Naive thymus-derived CD4-positive, alpha-beta T cell (primary cell): Measurements from ENCODE around the gene ABCG4. TPM values are rescaled to one million over a fixed set of nuclear protein-coding genes. Genes with fewer than 3 reads are reported as not detected.
"Not testable (repeated sequence)": the region's sequence is repeated elsewhere in the genome, so short reads cannot be mapped to it uniquely, and the experiment has no call there.

Experiments
- ATAC-seq: fragments of 150-1000 bp; cut with Tn5 transposase; 2 replicates; pipeline ENCODE4 v1.10.0; 2021; ENCODE audit warnings: mild to moderate bottlenecking, moderate library complexity
- CTCF ChIA-PET: fragments of 350-600 bp; sonication (Branson Sonifier 250); formaldehyde crosslinking; loops from one replicate; lab custom pipeline; 2021; ENCODE audit warnings: antibody characterized with exemption; lab: Charles Lee
- POLR2A ChIA-PET: fragments of 350-600 bp; sonication (Branson Sonifier 250); formaldehyde crosslinking; loops from one replicate; lab custom pipeline; 2021; ENCODE audit warnings: antibody characterized with exemption, inconsistent platforms; lab: Charles Lee
- DNase-seq, 9 donors: peaks; one replicate each; pipeline versions ENCODE4 v3.0.0 to v3.0.0-alpha.2; 2020 to 2022; ENCODE audit warnings: mixed read lengths in 1 of 9
- H3K27ac ChIP-seq: one replicate; pipeline ENCODE4 v1.7.0; 2013; ENCODE audit warnings: mild to moderate bottlenecking, low read depth, low read length, moderate library complexity
- H3K27me3 ChIP-seq, 2 donors: one replicate each; pipeline ENCODE4 v1.7.0; 2013; ENCODE audit warnings: low read length in 2 of 2, mild to moderate bottlenecking in 2 of 2, moderate library complexity in 2 of 2; ENCODE audit not compliant: control insufficient read depth in 2 of 2, insufficient read depth in 2 of 2
- H3K36me3 ChIP-seq, 3 experiments: 1 replicate in 2 of 3; 2 replicates in 1 of 3; pipeline ENCODE4 v1.7.0; 2013; ENCODE audit warnings: low read length in 3 of 3, mild to moderate bottlenecking in 3 of 3, moderate library complexity in 1 of 3; ENCODE audit not compliant: insufficient read depth in 3 of 3, control insufficient read depth in 2 of 3
- H3K4me1 ChIP-seq, 2 donors: one replicate each; pipeline ENCODE4 v1.7.0; 2013; ENCODE audit warnings: low read length in 2 of 2, mild to moderate bottlenecking in 2 of 2, moderate library complexity in 1 of 2; ENCODE audit not compliant: control insufficient read depth in 2 of 2, insufficient read depth in 2 of 2
- H3K4me3 ChIP-seq: 2 replicates; pipeline ENCODE4 v1.7.0; 2013; ENCODE audit warnings: mild to moderate bottlenecking, low read length
- H3K9me3 ChIP-seq, 3 experiments: 1 replicate in 2 of 3; 2 replicates in 1 of 3; pipeline ENCODE4 v1.7.0; 2013; ENCODE audit warnings: low read length in 3 of 3; ENCODE audit not compliant: control insufficient read depth in 2 of 3
- H3K27ac Mint-ChIP-seq, 9 donors: one replicate each; pipeline ENCODE4 v1.8.0; 2020 to 2022; ENCODE audit warnings: mixed read lengths in 9 of 9, mild to moderate bottlenecking in 8 of 9, moderate library complexity in 5 of 9, inconsistent platforms in 2 of 9
- H3K27me3 Mint-ChIP-seq, 5 donors: one replicate each; pipeline ENCODE4 v1.8.0; 2021 to 2022; ENCODE audit warnings: mixed read lengths in 5 of 5, mild to moderate bottlenecking in 1 of 5
- H3K36me3 Mint-ChIP-seq, 5 donors: one replicate each; pipeline ENCODE4 v1.8.0; 2020 to 2022; ENCODE audit warnings: mixed read lengths in 5 of 5, mild to moderate bottlenecking in 3 of 5, inconsistent platforms in 1 of 5
- H3K4me1 Mint-ChIP-seq, 7 donors: one replicate each; pipeline ENCODE4 v1.8.0; 2020 to 2022; ENCODE audit warnings: mixed read lengths in 7 of 7, mild to moderate bottlenecking in 3 of 7, inconsistent platforms in 1 of 7
- H3K4me3 Mint-ChIP-seq, 10 donors: one replicate each; pipeline ENCODE4 v1.8.0; 2020 to 2022; ENCODE audit warnings: mild to moderate bottlenecking in 10 of 10, mixed read lengths in 10 of 10, moderate library complexity in 6 of 10, inconsistent platforms in 2 of 10
- H3K9me3 Mint-ChIP-seq, 11 donors: one replicate each; pipeline ENCODE4 v1.8.0; 2020 to 2022; ENCODE audit warnings: mixed read lengths in 11 of 11, mild to moderate bottlenecking in 4 of 11, inconsistent platforms in 1 of 11, moderate library complexity in 1 of 11
- intact Hi-C, 2 donors: fragments of 100-400 bp; cut with micrococcal nuclease; formaldehyde crosslinking; loops; one replicate each; pipeline ENCODE4 v1.15.1; 2023
- polyA plus RNA-seq, 2 donors: library from polyadenylated mRNA; unstranded; fragments of 300-500 nt; fragmentation: Illumina TruSeq; gene quantifications; one replicate each; pipeline ENCODE4 v1.2.3, GENCODE V29; 2021
- total RNA-seq, 6 experiments: library from RNA in 5 of 6; stranded (reverse) in 5 of 6; gene quantifications; 1 replicate in 5 of 6; 2 replicates in 1 of 6; pipeline ENCODE4 v1.2.3 and lab custom pipeline; 2021 to 2026

The ABCG4 gene
- total and polyA plus RNA-seq, 7 experiments from 2014 or later: 0.13 TPM; not detected in 6

DNA sequence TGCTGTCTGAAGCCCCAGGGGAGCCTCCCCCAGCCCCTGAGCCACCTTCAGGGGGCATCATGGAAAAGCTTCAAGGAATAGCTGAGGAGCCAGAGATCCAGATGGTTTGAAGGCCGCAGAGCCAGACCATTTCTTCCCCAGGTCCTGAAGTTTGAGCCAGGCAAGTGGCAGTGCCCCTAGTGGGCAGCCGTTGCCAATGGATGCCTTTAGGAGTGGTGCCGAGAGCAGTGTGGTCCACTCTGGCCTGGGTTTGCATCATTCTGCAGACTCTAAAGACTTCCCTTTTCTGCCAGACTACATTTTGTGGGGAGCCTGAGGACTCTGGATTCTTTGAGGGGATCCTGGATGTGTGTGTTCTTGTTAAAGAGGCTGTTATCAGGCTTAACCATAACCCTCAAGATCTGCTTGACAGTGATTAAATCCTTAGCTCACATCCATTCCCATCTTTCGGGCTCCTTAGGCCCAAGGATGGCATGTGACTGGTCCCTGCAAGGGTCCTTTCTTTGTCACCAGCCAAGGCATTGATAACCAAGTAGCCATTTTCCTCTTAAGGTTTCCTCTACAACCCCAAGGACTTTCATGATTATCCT lies 14.4 kb upstream of the ABCG4 start:
- Histone ChIP-seq H3K36me3 (peaks cover 19 to 50% (median 26%) of the 10 kb centered on the region in 3 experiments), H3K27ac (no peak overlapping the region), H3K27me3 (no peaks in the 10 kb centered on the region), H3K4me3 (no peak overlapping the region), H3K4me1 (no peaks in the 10 kb centered on the region), H3K9me3 (no peaks in the 10 kb centered on the region)
- peak; percentile 82 for ATAC-seq
- DNase-seq: no peak
- no peaks in the 10 kb centered on the region for H3K9me3 Mint-ChIP-seq
- ChIA-PET POLR2A (interaction anchor here (1.1 to 1.9 kb wide), 2 partner anchors 12 to 39 kb away, joined by 3 to 7 read pairs; partner anchors contain the start of gene HINFP), CTCF (interaction anchor here (0.7 kb wide), 1 partner anchor 11 kb away, joined by 4 read pairs; no protein-coding TSS in a partner anchor)
- H3K27me3 Mint-ChIP-seq: peaks cover 0 to 10% (median 0%) of the 10 kb centered on the region in 5 donors
- H3K27ac Mint-ChIP-seq: peak overlapping the region in 1 of 9 donors; percentile 20
- intact Hi-C loops: no loop called here
- peaks cover 0 to 21% (median 6%) of the 10 kb centered on the region in 7 donors for H3K4me1 Mint-ChIP-seq
- peaks cover 13 to 37% (median 14%) of the 10 kb centered on the region in 5 donors for H3K36me3 Mint-ChIP-seq
- H3K4me3 Mint-ChIP-seq: no peak overlapping the region

DNA sequence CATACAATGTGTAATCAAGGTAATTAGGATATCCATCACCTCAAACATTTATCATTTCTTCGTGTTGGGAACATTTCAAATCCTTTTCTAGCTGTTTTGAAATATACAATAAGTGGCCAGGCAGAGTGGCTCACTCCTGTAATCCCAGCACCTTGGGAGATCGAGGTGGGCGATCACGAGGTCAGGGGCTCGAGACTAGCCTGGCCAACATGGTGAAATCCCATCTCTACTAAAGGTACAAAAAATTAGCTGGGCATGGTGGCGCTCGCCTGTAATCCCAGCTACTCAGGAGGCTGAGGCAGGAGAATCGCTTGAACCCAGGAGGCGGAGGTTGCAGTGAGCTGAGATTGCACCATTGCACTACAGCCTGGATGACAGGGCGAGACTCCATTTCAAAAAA lies 9.6 kb upstream of the ABCG4 start:
- H3K36me3 ChIP-seq, H3K4me3 Mint-ChIP-seq, H3K36me3 Mint-ChIP-seq, H3K4me3 ChIP-seq, H3K9me3 Mint-ChIP-seq, POLR2A ChIA-PET, DNase-seq, ATAC-seq, intact Hi-C loops, H3K4me1 ChIP-seq, H3K9me3 ChIP-seq, H3K27ac ChIP-seq, H3K27me3 ChIP-seq, H3K27ac Mint-ChIP-seq: not testable (repeated sequence)
- Mint-ChIP-seq H3K27me3 (peaks cover 6 to 24% (median 9%) of the 10 kb centered on the region in 5 donors), H3K4me1 (peaks cover 0 to 14% (median 0%) of the 10 kb centered on the region in 7 donors)
- CTCF ChIA-PET: interaction anchor here (0.5 to 1.2 kb wide), 2 partner anchors 58 to 93 kb away, joined by 3 read pairs; no protein-coding TSS in a partner anchor

DNA sequence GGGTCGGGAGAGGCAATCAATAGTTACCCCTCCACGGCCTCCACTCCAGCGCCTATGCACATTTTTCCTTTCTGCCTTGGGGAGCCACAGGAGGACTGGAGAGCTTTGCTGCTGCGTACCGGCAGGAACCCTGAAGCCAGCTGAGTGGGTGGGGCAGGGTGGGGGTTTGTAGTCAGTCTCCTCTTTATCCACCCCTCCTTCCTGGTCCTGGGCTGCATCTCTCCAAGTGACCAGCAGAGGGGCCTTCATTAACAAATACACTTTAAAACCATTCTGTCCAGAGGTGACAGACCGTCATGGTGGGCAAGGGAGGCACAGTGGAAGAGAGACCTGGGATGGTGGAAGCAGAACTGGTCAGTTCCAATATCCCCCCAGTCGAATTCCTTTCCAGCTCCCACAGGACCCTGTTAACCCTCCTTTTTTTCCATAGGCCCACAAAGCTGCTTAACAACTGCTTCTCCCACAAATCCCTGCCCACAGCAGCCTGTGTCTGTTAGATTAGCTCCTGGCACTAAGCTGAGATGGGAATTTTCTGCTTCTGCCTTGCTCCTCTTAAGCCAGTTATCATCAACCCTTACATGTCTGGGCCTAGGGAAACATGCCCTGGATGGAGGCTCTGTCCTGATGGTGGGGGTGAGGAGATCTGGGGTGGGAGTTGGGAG lies 3.9 kb upstream of the ABCG4 start:
- Mint-ChIP-seq H3K36me3 (peaks cover 0 to 6% (median 0%) of the 10 kb centered on the region in 5 donors), H3K9me3 (peaks cover 0 to 2% (median 0%) of the 10 kb centered on the region in 11 donors), H3K27ac (peak overlapping the region in 1 of 9 donors; percentile 59), H3K27me3 (peaks cover 31 to 51% (median 36%) of the 10 kb centered on the region in 5 donors), H3K4me3 (no peak overlapping the region), H3K4me1 (peaks cover 5 to 18% (median 13%) of the 10 kb centered on the region in 7 donors)
- Histone ChIP-seq H3K27me3 (no peaks in the 10 kb centered on the region), H3K36me3 (no peaks in the 10 kb centered on the region), H3K9me3 (no peaks in the 10 kb centered on the region), H3K4me1 (peaks cover 0 to 11% of the 10 kb centered on the region in 2 donors), H3K4me3 (no peak overlapping the region), H3K27ac (no peak overlapping the region)
- intact Hi-C loops: loop anchor here in 1 of 2 donors (1.0 to 5.0 kb wide), 2 partner anchors 52 to 178 kb away; no protein-coding TSS in a partner anchor
- CTCF ChIA-PET: interaction anchor here (0.7 kb wide), 1 partner anchor 72 kb away, joined by 3 read pairs; no protein-coding TSS in a partner anchor
- POLR2A ChIA-PET: no interaction called here
- DNase-seq (no peak), ATAC-seq (peak; percentile 80)

DNA sequence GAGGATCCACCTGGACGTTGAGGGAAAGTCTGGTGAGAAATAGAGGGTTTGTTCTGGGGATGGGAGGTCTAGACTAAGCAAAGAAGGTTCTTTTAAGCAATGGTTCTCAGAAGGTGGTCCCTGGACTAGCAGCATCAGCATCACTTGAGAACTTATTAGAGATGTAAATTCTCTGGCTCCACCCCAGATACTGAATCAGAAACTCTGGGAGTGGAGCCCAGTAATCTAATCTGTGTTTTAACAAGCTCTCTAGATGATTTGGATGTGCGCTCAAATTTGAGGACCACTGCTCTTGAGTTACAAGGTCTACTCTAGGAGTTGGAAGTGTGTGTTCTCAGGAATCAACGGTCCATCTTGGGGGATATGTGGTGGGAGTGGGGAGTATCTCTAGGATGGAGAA lies 3.3 kb upstream of the ABCG4 start:
- ChIA-PET POLR2A (no interaction called here), CTCF (interaction anchor here (0.7 kb wide), 1 partner anchor 71 kb away, joined by 3 read pairs; no protein-coding TSS in a partner anchor)
- Histone ChIP-seq H3K36me3 (no peaks in the 10 kb centered on the region), H3K9me3 (no peaks in the 10 kb centered on the region), H3K4me3 (no peak overlapping the region), H3K4me1 (peaks cover 0 to 11% of the 10 kb centered on the region in 2 donors), H3K27me3 (no peaks in the 10 kb centered on the region), H3K27ac (no peak overlapping the region)
- Mint-ChIP-seq H3K27ac (peak overlapping the region in 1 of 9 donors; percentile 59), H3K27me3 (peaks cover 31 to 57% (median 36%) of the 10 kb centered on the region in 5 donors), H3K9me3 (peaks cover 0 to 2% (median 0%) of the 10 kb centered on the region in 11 donors), H3K36me3 (peaks cover 0 to 6% (median 0%) of the 10 kb centered on the region in 5 donors), H3K4me1 (peaks cover 5 to 18% (median 13%) of the 10 kb centered on the region in 7 donors), H3K4me3 (no peak overlapping the region)
- DNase-seq (no peak), ATAC-seq (no peak)
- intact Hi-C loops: loop anchor here in 1 of 2 donors (1.0 to 5.0 kb wide), 2 partner anchors 52 to 178 kb away; no protein-coding TSS in a partner anchor

DNA sequence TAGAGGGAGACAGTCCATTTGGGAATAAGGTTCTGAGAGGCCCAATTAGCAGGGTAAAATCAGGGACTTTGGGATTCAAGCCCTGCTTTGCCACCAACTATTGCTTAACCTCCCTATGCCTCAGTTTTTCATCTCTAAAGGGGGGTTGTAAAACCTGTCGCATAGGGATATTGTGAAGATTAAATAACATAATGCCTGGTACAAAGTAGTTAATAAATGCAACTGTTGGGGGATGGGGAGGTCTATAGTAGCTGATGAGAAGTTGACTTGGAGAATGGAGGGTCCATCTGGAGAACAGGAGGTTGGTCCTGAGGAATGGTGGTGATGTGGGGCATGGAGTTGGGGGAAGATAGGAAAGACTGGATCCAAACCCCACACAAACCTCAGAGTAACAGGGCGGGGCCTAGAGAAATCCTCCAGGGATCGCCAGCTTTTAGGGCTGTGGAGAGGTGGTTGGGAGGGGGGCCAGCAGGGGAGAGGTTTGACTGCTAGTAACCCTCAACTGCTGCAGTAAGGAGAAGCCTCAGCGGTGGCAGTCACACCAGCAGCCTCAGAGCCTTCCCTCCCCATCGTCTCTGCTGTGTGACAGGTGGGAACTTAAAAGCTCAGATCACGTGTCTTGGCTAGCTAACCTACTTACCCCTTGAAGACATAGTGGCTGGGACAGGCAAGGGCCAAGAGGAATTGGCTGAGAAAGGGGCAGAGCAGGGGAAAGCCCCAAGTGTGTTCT lies 1.1 kb upstream of the ABCG4 start:
- CTCF ChIA-PET: no interaction called here
- Histone ChIP-seq H3K27ac (no peak overlapping the region), H3K27me3 (no peaks in the 10 kb centered on the region), H3K4me1 (peaks cover 0 to 11% of the 10 kb centered on the region in 2 donors), H3K9me3 (no peaks in the 10 kb centered on the region), H3K36me3 (no peaks in the 10 kb centered on the region), H3K4me3 (no peak overlapping the region)
- Mint-ChIP-seq H3K27ac (peak overlapping the region in 1 of 9 donors; percentile 25), H3K4me1 (peaks cover 5 to 26% (median 17%) of the 10 kb centered on the region in 7 donors), H3K27me3 (peaks cover 31 to 68% (median 37%) of the 10 kb centered on the region in 5 donors), H3K9me3 (peaks cover 0 to 2% (median 0%) of the 10 kb centered on the region in 11 donors), H3K4me3 (peak overlapping the region; percentile 76 to 86 (median 79)), H3K36me3 (peaks cover 0 to 6% (median 0%) of the 10 kb centered on the region in 5 donors)
- intact Hi-C loops: loop anchor here (2.0 to 5.0 kb wide), 5 partner anchors 21 to 53 kb away; partner anchors contain the start of genes HINFP (in 1 of the 2) and NLRX1 (in 1 of the 2)
- POLR2A ChIA-PET: interaction anchor here (0.6 to 1.1 kb wide), 3 partner anchors 9 to 119 kb away, joined by 3 to 4 read pairs (median 3); no protein-coding TSS in a partner anchor
- DNase-seq (peak in 3 of 9 donors; percentile 12 to 25 (median 18)), ATAC-seq (no peak)

DNA sequence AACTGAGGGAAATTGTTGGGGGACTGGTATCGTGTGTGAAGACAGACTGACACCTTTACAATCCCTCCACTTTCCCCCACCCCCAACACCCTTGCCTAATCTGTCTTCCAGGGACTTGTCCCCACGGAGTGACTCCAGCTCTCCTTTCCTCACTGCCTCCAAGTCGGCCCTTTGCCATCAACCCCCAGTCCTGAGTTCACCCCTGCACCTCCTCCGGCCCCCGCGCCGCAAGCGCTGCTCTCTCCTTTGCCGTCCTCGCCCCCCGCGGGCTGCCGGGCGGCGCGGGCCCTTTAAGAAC lies 183 bp upstream of the ABCG4 start:
- DNase-seq (peak in 1 of 9 donors; percentile 16), ATAC-seq (no peak)
- Mint-ChIP-seq H3K4me3 (peak overlapping the region; percentile 76 to 86 (median 79)), H3K27me3 (peaks cover 26 to 71% (median 31%) of the 10 kb centered on the region in 5 donors), H3K4me1 (peaks cover 2 to 26% (median 17%) of the 10 kb centered on the region in 7 donors), H3K36me3 (peaks cover 0 to under 1% (median 0%) of the 10 kb centered on the region in 5 donors), H3K27ac (no peak overlapping the region), H3K9me3 (no peaks in the 10 kb centered on the region)
- Histone ChIP-seq H3K27ac (no peak overlapping the region), H3K36me3 (no peaks in the 10 kb centered on the region), H3K4me1 (peaks cover 0 to 11% of the 10 kb centered on the region in 2 donors), H3K9me3 (no peaks in the 10 kb centered on the region), H3K4me3 (peak overlapping the region; percentile 52), H3K27me3 (no peaks in the 10 kb centered on the region)
- intact Hi-C loops: loop anchor here (1.0 to 5.0 kb wide), 7 partner anchors 20 to 54 kb away; partner anchors contain the start of genes C2CD2L (in 1 of the 2), HINFP (in 1 of the 2) and NLRX1 (in 1 of the 2)
- POLR2A ChIA-PET: interaction anchor here (0.7 to 1.5 kb wide), 5 partner anchors 20 to 54 kb away, joined by 3 to 5 read pairs (median 3); partner anchors contain the start of gene DPAGT1
- CTCF ChIA-PET: no interaction called here
